ENCODE results near the gene MAP4K1. TPM values are rescaled to one million over a fixed set of nuclear protein-coding genes. Genes with fewer than 3 reads are reported as not detected.
"Not testable (repeated sequence)": the region's sequence is repeated elsewhere in the genome, so short reads cannot be mapped to it uniquely, and the experiment has no call there.

MAP4K1 gene
- total RNA-seq, 1 donor from 2014 or later: 1.7 TPM

- Mint-ChIP-seq H3K4me3 (ENCODE audit: unreplicated experiment) (no peak overlapping the region), H3K27ac (ENCODE audit: unreplicated experiment) (no peak overlapping the region), H3K9me3 (ENCODE audit: unreplicated experiment) (no peaks in the 10 kb centered on the region), H3K27me3 (ENCODE audit: low read depth, unreplicated experiment) (peaks cover 5% of the 10 kb centered on the region), H3K36me3 (ENCODE audit: low read depth, unreplicated experiment) (no peaks in the 10 kb centered on the region), H3K4me1 (ENCODE audit: low read depth, unreplicated experiment) (peaks cover 6% of the 10 kb centered on the region)
- Histone ChIP-seq H3K27me3 (ENCODE audit: insufficient read depth, low read length) (peaks cover 4% of the 10 kb centered on the region), H3K4me2 (ENCODE audit: low read length) (no peak overlapping the region), H2AFZ (ENCODE audit: low read depth, low read length) (no peak overlapping the region), H3K4me1 (ENCODE audit: insufficient read depth, low read length) (no peaks in the 10 kb centered on the region), H4K20me1 (ENCODE audit: insufficient read depth, low read length) (no peaks in the 10 kb centered on the region), H3K9ac (ENCODE audit: low read length) (no peak overlapping the region), H3K9me3 (ENCODE audit: insufficient read depth, low read depth, low read length) (no peaks in the 10 kb centered on the region), H3K79me2 (ENCODE audit: insufficient read depth, low read length) (no peaks in the 10 kb centered on the region), H3K4me3 (ENCODE audit: insufficient read depth, low read depth, low read length) (no peak overlapping the region), H3K27ac (ENCODE audit: low read depth, low read length) (no peak overlapping the region), H3K36me3 (ENCODE audit: insufficient read depth, low read length) (no peaks in the 10 kb centered on the region)
- FAIRE-seq (no peak), DNase-seq (ENCODE audit: low read depth) (no peak)
- no peak for TF ChIP-seq EZH2 (IDR thresholded peaks at IDR 0.05; ENCODE audit: insufficient read depth, low read length)
- TF ChIP-seq CTCF (IDR thresholded peaks at IDR 0.05; ENCODE audit: insufficient read depth, low read depth, low read length): no peak
These were observed 63.0 kb downstream of the MAP4K1 start for GRCh38 chr19:38554676-38555141.

GRCh38 chr19:38553239-38553638 lies 64.5 kb downstream of the MAP4K1 start:
- not testable (repeated sequence) for FAIRE-seq; H3K4me3 ChIP-seq (ENCODE audit: insufficient read depth, low read depth, low read length); H3K4me1 ChIP-seq (ENCODE audit: insufficient read depth, low read length); H3K9ac ChIP-seq (ENCODE audit: low read length); H3K4me1 Mint-ChIP-seq (ENCODE audit: low read depth, unreplicated experiment); H3K36me3 Mint-ChIP-seq (ENCODE audit: low read depth, unreplicated experiment); H3K27ac ChIP-seq (ENCODE audit: low read depth, low read length); H3K27me3 Mint-ChIP-seq (ENCODE audit: low read depth, unreplicated experiment); H3K9me3 ChIP-seq (ENCODE audit: insufficient read depth, low read depth, low read length); H3K9me3 Mint-ChIP-seq (ENCODE audit: unreplicated experiment); DNase-seq (ENCODE audit: low read depth); H3K27ac Mint-ChIP-seq (ENCODE audit: unreplicated experiment); H3K27me3 ChIP-seq (ENCODE audit: insufficient read depth, low read length); H3K79me2 ChIP-seq (ENCODE audit: insufficient read depth, low read length); H2AFZ ChIP-seq (ENCODE audit: low read depth, low read length); H3K36me3 ChIP-seq (ENCODE audit: insufficient read depth, low read length); H3K4me3 Mint-ChIP-seq (ENCODE audit: unreplicated experiment); H3K4me2 ChIP-seq (ENCODE audit: low read length); H4K20me1 ChIP-seq (ENCODE audit: insufficient read depth, low read length)

GRCh38 chr19:38551450-38551813 lies 66.3 kb downstream of the MAP4K1 start:
- H3K9me3 ChIP-seq (ENCODE audit: insufficient read depth, low read depth, low read length): no peaks in the 10 kb centered on the region
- peaks cover 4% of the 10 kb centered on the region for H3K27me3 ChIP-seq (ENCODE audit: insufficient read depth, low read length)
- H3K4me2 ChIP-seq (ENCODE audit: low read length): no peak overlapping the region
- H3K9me3 Mint-ChIP-seq (ENCODE audit: unreplicated experiment): no peaks in the 10 kb centered on the region
- no peak overlapping the region for H3K4me3 Mint-ChIP-seq (ENCODE audit: unreplicated experiment)
- H3K27ac ChIP-seq (ENCODE audit: low read depth, low read length): no peak overlapping the region
- no peaks in the 10 kb centered on the region for H3K4me1 Mint-ChIP-seq (ENCODE audit: low read depth, unreplicated experiment)
- H3K27me3 Mint-ChIP-seq (ENCODE audit: low read depth, unreplicated experiment): peaks cover 1% of the 10 kb centered on the region
- no peaks in the 10 kb centered on the region for H4K20me1 ChIP-seq (ENCODE audit: insufficient read depth, low read length)
- H3K36me3 ChIP-seq (ENCODE audit: insufficient read depth, low read length): no peaks in the 10 kb centered on the region
- no peak for DNase-seq (ENCODE audit: low read depth)
- no peak overlapping the region for H2AFZ ChIP-seq (ENCODE audit: low read depth, low read length)
- TF ChIP-seq EZH2 (IDR thresholded peaks at IDR 0.05; ENCODE audit: insufficient read depth, low read length): no peak
- H3K4me3 ChIP-seq (ENCODE audit: insufficient read depth, low read depth, low read length): no peak overlapping the region
- FAIRE-seq: no peak
- H3K9ac ChIP-seq (ENCODE audit: low read length): no peak overlapping the region
- H3K4me1 ChIP-seq (ENCODE audit: insufficient read depth, low read length): no peaks in the 10 kb centered on the region
- no peak overlapping the region for H3K27ac Mint-ChIP-seq (ENCODE audit: unreplicated experiment)
- no peaks in the 10 kb centered on the region for H3K79me2 ChIP-seq (ENCODE audit: insufficient read depth, low read length)
- H3K36me3 Mint-ChIP-seq (ENCODE audit: low read depth, unreplicated experiment): no peaks in the 10 kb centered on the region

All from astrocyte (in vitro differentiated cells and primary cell).